Stimulated activated CD8-positive, alpha-beta memory T cell treated with anti-CD3 and anti-CD28 coated beads, Interleukin-15, amount 100 ng/mL, for 24 hours (primary cell): ENCODE measurements around the gene SAP130.

ENCODE experiments used
- DNase-seq: peaks from one replicate; pipeline ENCODE4 v3.0.0-alpha.2; 2020; ENCODE audit warnings: low read depth

SAP130 gene

DNA sequence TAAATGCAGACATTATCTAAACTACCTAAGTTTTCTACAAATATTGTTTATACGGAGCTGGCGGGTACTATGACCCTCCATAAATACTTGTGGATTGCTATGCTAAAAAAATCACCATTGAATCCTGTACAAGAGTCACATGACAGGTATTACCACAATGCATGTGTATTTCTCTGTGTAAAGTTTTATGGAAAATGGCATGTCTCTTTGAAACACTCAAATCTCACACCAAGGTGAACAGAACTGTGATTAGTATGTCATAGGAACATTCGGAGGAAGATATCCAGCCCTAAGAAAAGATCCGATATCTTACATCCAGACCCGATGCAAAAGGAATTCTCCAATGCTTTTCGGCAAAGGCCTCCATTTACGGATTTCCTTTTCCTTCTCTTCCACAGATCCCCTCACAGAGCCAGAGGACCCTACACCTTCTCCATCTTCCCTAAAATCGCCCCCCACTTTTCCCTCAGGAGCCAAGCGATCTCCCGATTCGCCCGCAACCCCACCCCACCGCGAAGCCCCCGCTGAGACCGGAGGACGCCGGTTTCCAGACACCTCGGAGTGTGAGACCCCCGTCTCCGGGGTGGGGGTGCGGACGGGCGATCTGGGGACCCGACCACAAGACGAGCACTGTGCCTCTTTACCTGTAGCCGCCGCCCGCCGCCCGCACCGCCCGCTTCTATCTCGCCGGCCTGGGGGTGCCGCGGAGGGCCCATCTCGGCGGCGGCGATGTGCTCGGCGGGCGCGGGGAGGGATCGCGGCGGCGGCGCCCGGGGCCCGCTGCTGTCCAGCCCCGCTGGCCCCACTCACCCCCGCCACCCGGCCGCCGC is 1.2 kb downstream of the SAP130 start:
- DNase-seq = no peak

DNA sequence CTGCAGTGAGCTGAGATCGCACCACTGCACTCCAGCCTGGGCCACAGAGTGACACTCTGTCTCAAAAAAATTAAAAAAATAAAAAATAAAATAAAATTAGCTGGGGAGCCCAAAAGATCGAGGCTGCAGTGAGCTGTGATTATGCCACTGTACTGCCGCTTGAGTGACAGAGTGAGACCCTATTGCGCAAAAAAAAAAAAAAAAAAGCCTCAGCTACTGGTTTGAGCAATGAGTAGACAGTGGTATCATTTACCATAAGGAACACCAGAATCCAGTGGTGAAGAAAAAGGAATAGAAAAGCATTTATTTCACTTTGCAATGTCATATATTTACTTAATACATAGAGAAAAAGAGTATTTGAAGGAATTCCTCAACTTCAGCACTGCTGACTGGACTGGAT is 3.0 kb downstream of the SAP130 start:
- no peak for DNase-seq

DNA sequence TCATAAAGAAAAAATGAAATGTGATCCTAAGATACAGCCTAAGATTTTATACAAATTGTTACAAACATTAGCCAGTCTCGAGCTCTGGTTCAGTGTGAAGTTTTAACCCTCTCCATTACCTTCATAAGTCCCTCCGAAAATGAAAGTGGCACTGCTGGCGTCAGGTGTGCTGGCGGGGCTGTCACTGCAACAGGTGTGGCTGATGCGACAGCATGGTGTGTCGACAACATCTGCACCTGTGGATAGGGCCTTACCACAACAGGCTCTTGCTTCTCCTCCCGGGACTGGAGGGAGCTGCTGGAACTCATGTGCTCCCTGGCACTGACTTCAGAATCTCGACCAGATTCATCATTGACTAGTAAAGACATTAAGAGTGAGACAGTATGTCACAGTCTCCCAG is 10.3 kb downstream of the SAP130 start:
- DNase-seq = no peak

DNA sequence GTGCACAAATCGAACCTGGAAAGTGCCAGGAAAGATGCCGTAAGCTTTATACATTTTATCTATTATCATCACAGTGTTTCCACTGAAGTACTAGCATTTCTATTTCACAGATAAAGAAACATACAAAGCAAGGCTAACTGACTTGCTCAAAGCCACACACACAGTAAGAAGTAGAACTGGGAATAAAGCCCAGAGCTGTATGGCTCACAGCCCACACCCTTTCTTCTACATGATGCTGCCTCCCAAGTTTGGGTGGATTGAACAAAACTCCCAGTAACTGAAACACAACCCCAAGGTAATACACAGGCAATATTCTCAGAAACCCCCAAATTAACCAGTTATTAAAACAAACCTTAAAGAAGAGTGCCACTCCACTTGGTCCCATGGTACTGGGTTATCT is 11.2 kb downstream of the SAP130 start:
- DNase-seq = no peak

DNA sequence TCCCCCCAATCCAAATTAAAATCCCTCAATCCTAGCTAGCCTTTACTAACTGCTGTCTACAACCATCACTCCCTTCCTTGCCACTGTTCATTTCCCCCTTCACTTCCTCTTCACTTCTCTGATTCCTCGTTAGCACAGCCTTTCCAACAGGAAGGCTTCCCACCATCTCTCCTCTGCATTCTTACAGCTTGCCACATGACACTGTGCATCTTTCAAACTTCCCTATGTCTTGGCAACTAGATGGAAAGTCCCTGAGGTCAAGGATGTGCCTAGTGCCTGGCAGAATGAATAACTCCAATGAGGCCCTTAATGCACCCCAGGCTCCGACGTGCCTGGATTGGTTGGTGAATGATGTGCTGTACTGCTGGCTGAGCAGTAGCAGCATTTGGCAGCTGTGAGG is 15.2 kb downstream of the SAP130 start:
- no peak for DNase-seq

DNA sequence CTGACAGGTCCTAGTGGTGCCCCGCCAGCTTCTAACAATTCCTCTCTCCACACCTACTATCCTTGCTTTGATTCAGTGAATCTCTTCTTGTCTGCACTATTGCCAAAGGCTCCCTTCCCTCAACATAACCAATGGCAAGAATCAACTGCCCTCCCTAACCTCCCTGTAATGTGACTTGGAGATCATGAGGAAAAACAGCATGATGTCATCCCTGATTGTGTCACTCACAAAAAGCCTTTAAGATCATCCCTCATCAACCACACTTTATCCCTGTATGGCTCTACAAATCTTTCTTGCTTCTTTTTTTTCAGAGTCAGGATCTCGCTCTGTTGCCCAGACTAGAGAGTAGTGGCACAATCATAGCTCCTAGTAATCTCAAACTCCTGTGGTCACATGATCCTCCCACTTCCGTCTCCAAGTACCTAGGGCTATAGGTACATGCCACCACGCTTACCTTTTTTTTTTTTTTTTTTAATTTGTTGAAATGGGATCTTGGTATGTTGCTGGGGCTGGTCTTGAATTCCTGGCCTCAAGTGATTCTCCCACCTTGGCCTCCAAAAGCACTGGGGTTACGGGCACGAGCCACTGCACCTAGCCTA is 19.7 kb downstream of the SAP130 start:
- no peak for DNase-seq

DNA sequence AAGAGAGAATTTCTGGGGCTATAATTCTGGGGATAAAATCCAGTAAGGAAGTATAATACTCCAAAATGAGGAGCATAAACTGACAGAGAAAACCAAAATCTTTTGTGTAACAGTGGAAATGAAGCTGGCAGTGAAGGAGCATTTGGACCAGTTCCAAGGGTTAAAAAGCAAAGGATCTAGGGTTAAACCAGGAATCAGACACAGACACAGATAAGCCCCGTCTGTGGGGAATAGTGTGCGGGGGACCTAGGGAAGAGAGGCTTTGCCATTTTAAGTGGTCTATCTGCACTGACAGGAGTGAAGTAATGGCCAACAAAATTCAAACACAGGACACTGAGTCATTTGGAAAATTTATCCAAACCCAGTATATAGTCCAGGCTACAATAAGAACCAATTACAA is 23.4 kb downstream of the SAP130 start:
- no peak for DNase-seq

DNA sequence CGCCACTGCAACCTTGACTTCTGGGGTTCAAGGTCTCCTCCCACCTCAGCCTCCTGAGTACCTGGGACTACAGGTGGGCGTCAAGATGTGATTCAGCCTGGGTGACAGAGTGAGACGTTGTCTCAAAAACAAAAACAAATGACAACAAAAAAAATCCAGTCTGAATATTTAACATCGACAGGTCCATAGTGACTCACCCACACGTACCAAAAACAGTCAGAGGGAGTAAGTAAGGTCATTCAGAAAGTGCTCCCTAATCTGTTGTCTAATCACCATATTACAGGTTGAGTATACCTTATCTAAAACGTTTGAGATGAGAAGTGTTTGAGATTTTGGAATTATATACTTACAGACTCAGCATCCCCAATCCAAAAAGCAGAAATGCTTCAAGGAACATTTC is 24.4 kb downstream of the SAP130 start:
- no peak for DNase-seq

DNA sequence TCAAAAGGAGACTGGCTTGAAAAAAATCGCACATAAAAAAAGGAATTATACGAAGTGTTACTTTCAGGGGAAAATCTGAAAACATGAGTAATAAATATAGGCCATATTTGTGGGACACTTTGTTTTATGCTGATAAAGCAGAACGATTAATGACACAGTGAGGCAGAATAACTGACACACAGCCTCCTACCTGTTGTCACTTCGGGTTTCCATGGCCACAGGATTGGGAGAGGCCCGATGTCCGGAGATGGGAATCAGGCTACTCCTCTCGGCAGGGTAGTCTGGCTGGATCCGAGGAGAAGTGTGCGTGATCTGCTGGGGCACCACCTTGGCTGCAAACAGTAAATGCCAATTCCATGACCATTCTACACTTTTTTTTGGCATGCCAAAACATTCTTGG is 31.7 kb downstream of the SAP130 start:
- no peak for DNase-seq

GRCh38 chr2:127995725-127996124 is 32.1 kb downstream of the SAP130 start:
- DNase-seq = no peak

DNA sequence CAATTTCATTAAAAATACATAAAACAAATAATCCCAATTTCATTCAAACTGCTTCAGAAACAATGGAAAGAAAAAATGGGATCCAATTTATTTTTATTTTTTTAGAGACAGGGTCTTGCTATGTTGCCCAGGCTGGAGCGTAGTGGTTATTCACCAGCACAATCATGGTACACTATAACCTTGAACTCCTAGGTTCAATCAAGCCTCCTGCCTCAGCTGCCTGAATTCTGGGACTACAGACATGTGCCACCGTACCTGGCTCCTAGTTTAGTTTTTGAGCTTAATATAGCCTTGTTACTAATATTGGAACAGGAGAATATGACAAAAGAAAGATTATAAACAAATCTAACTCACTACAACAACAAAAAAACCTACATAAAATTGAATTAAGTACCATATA is 34.2 kb downstream of the SAP130 start:
- no peak for DNase-seq

GRCh38 chr2:127991742-127992141 is 36.1 kb downstream of the SAP130 start:
- DNase-seq = no peak

DNA sequence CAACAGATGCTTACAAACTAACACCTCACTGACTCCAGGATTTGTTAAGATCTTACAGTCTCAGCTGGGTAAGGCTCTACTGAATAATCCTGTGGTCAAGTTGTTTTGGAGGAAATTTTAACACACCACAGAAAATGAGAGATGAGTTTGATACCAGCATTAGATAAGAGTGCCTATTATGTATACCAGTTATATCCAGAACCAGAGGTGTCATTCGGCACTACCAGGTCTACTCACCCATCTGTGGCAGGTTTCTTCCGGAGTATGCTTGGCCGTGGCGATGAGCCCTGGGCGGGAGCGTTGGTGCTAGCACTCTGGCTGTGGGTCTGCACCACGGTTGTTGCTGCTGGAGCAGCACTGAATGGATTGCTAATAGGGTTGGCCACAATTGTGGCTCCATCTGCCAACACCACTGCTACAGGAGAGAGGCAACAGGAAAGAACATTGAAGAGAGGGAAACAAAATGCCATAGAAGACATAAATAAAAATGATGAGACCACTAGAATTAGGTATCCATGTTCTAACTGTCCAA is 41.2 kb downstream of the SAP130 start:
- DNase-seq = no peak

- DNase-seq = no peak
These were observed 42.1 kb downstream of the SAP130 start for GRCh38 chr2:127985735-127986134.

- DNase-seq = no peak
These were observed 42.7 kb downstream of the SAP130 start for GRCh38 chr2:127985026-127985734.

DNA sequence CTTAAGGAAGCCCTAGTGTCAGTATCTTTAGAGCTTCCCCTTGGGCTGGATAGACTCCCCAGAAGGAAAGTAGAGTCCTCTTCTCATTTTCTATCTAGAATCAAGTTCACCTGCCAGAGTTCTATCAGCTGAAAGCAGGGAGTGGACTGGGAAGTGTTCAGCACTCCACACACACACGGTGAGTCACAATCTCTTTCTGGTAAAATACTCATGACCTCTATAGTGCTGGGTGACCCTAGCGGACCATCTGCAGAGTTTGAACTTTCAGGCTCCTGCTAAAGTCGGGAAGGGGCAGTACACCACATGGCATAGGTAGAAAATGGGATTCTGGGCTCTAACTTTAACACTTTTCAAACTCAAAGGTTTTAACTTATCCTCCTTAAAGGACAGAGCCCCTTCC is 43.3 kb downstream of the SAP130 start:
- DNase-seq = no peak

DNA sequence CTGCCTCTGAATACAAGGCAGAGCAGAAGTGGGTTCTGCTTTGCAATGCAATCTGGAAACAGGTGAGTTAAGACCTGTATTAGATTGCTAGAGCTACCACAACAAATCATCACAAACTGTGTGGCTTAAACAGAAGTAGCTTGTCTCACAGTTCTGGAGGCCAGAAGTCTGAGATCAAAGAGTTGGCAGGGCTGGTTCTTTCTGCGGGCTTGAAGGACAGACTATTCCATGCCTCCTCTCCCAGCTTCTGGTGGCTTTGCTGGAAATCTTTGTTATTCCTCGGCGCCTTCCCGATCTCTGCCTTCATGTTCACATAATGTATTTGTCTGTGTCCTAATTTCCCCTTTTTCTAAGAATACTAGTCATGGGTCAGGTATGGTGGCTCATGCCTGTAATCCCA is 58.4 kb downstream of the SAP130 start:
- DNase-seq = no peak

DNA sequence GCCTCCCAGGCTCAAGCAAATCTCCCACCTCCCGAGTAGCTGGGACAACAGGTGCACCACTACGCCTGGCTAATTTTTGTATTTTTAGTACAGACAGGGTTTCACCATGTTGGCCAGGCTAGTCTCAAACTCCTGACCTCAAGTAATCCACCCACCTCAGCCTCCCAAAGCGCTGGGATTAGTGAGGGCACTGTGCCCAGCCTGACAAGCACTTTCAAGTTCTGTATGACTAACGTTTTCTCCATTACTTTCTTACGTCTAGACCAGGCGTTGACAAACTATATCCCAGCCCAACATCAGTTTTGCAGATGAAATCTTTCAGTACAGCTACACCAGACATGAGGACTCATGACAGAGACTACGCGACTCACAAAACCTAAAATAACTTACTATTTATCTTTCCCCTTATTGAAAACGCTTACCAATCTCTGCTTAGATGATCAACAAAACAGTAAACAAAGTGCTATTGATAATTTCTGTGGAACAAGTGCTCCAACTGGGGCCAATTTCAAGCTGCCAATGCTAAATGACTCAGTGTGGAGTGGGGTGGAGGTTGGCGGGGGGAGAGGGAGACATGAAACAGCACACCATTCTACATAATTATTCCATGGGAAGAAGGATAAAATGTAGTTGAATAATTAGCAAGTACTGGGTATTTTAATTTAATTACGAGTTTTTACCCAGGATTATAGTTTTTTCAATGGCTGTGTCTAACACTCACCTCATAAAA is 59.1 kb downstream of the SAP130 start:
- no peak for DNase-seq

- DNase-seq = no peak
These were observed 66.1 kb downstream of the SAP130 start for GRCh38 chr2:127961729-127962128.

DNA sequence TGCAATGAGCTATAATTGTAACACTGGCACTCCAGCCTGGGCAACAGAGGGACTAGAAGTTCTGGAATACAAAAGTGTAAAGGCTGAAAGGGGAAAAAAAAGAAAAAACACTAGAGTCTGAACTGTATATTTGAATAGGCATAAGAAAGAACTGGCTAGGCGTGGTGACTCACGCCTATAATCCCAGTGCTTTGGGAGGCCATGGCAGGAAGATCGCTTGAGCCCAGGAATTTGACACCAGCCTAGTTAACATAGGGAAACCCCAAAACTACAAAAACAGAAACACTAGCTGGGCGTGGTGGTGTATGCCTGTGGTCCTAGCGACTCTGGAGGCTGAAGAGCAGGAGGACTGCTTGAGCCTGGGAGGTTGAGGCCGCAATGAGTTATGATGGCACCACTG is 70.6 kb downstream of the SAP130 start:
- DNase-seq = no peak

- no peak for DNase-seq
These were observed 73.0 kb downstream of the SAP130 start for GRCh38 chr2:127954857-127955256.

GRCh38 chr2:127953849-127954248 is 74.0 kb downstream of the SAP130 start:
- no peak for DNase-seq
